Ovary (tissue), 9 donors: Measurements from ENCODE around the gene ENOX1. TPM values are rescaled to one million over a fixed set of nuclear protein-coding genes. Genes with fewer than 3 reads are reported as not detected.

ENCODE experiments used
- DNase-seq, 5 donors: peaks; one replicate each; pipeline ENCODE4 v3.0.0-alpha.2; 2019 to 2020
- H3K27ac ChIP-seq, 2 donors: fragments of 200-600 bp; one replicate each; pipeline versions ENCODE4 v1.5.1 to v1.8.0; 2019 to 2022
- H3K27me3 ChIP-seq: fragments of 200-600 bp; one replicate; pipeline ENCODE4 v1.8.0; 2022
- H3K36me3 ChIP-seq: fragments of 200-600 bp; sonication (generic); one replicate; pipeline ENCODE4 v1.5.1; 2019
- H3K4me1 ChIP-seq: one replicate; pipeline ENCODE4 v1.8.1; 2013; ENCODE audit warnings: mild to moderate bottlenecking, moderate library complexity; ENCODE audit not compliant: insufficient read depth
- H3K4me3 ChIP-seq: fragments of 200-600 bp; sonication (generic); one replicate; pipeline ENCODE4 v1.5.1; 2017
- H3K9me3 ChIP-seq, 2 donors: fragments of 200-600 bp in 1 of 2; sonication (generic) in 1 of 2; one replicate each; pipeline versions ENCODE4 v1.5.1 to v1.8.1; 2013 to 2019; ENCODE audit warnings: mild to moderate bottlenecking in 1 of 2, moderate library complexity in 1 of 2
- CTCF ChIP-seq, 3 donors: fragments of 450-650 bp in 2 of 3; fragments of 200-600 bp in 1 of 3; IDR thresholded peaks; one replicate each; pipeline versions ENCODE4 v1.5.1 to v1.8.0; 2016 to 2022; ENCODE audit warnings: antibody characterized with exemption in 3 of 3, mild to moderate bottlenecking in 1 of 3
- EP300 ChIP-seq: sonication (generic); formaldehyde crosslinking; IDR thresholded peaks from one replicate; pipeline ENCODE4 v1.6.1; 2017; ENCODE audit warnings: antibody characterized with exemption
- POLR2A ChIP-seq: fragments of 450-650 bp; IDR thresholded peaks from one replicate; pipeline ENCODE4 v1.6.1; 2017; ENCODE audit warnings: antibody characterized with exemption, mild to moderate bottlenecking, moderate library complexity
- WGBS, 3 donors: extraction: QIAGEN DNeasy Blood & Tissue Kit in 1 of 3; methylation state at CpG; one replicate each; pipeline versions ENCODE4 v1.1.5 to v1.1.7; 2013 to 2017; 5-methylcytosine and 5-hydroxymethylcytosine counted together
- intact Hi-C, 4 donors: fragments of 100-400 bp; cut with DNase I; formaldehyde crosslinking; loops; one replicate each; pipeline versions ENCODE4 v1.11.0 to v1.15.1; 2022 to 2023
- polyA plus RNA-seq, 2 donors: library from polyadenylated mRNA; stranded (reverse); fragments of 200-250 nt in 1 of 2; fragments of 350-450 nt in 1 of 2; fragmentation: Illumina TruSeq in 1 of 2; extraction: RNeasy Lipid Tissue Mini Kit (QIAGEN cat#74804) in 1 of 2; gene quantifications; one replicate each; pipeline ENCODE4 v1.2.3, GENCODE V29; 2013 to 2014
- total RNA-seq, 7 donors: library from RNA; depleted of rRNA in 2 of 7; stranded (reverse); fragments of >200 nt in 2 of 7; fragmentation: NEBNext Ultra II Directional in 3 of 7; extraction: Animal tissue kit (Norgen Biotek cat#: 25700) in 3 of 7; gene quantifications; one replicate each; pipeline versions ENCODE4 v1.1.0 to v1.2.4, GENCODE V29; 2016 to 2023
- donor health status: DM: no; HTN: no; CAD: no; lungs with moderate emphysema.
- donor health status: DM: no; HTN: no; CAD: no.
- donor health status: Bipolar disorder and iron deficiency.
- donor health status: DM: yes; HTN: yes; CAD: no.
- donor health status: DM: no; HTN: no; CAD: no.
- donor health status: DM: yes; HTN: yes; CAD: no.

The ENOX1 gene
- total and polyA plus RNA-seq, 9 donors: 3.6 to 17.5 (median 7.8) TPM

GRCh38 chr13:43305416-43305815 is 481.4 kb downstream of the ENOX1 start:
- DNase-seq: no peak
- no peak for TF ChIP-seq CTCF (IDR thresholded peaks at IDR 0.05)
- no peaks in the 10 kb centered on the region for H3K27me3 ChIP-seq
- no peak overlapping the region for H3K4me3 ChIP-seq
- no peaks in the 10 kb centered on the region for H3K36me3 ChIP-seq
- 45 to 60% (median 49%) methylated on average over 4 of the region's 4 CpGs for WGBS, 3 donors
- peaks cover 13% of the 10 kb centered on the region for H3K4me1 ChIP-seq
- no peaks in the 10 kb centered on the region for H3K9me3 ChIP-seq
- intact Hi-C loops: loop anchor here in 2 of 4 donors (10.0 kb wide), 1 partner anchor 479 kb away; the partner anchor contains the start of gene ENOX1 (in 2 of the 2)
- no peak overlapping the region for H3K27ac ChIP-seq

GRCh38 chr13:43304945-43305344 is 481.8 kb downstream of the ENOX1 start:
- intact Hi-C loops: loop anchor here in 2 of 4 donors (10.0 kb wide), 1 partner anchor 480 kb away; the partner anchor contains the start of gene ENOX1 (in 2 of the 2)
- H3K36me3 ChIP-seq: no peaks in the 10 kb centered on the region
- H3K4me3 ChIP-seq: no peak overlapping the region
- no peak overlapping the region for H3K27ac ChIP-seq
- TF ChIP-seq EP300: no peak
- no peak for TF ChIP-seq POLR2A
- TF ChIP-seq CTCF (IDR thresholded peaks at IDR 0.05): no peak
- no peaks in the 10 kb centered on the region for H3K27me3 ChIP-seq
- no peak for DNase-seq
- H3K9me3 ChIP-seq: no peaks in the 10 kb centered on the region
- H3K4me1 ChIP-seq: peaks cover 13% of the 10 kb centered on the region
- WGBS, 3 donors: 47 to 50% (median 49%) methylated on average over 2 of the region's 2 CpGs

- 91 to 98% (median 96%) methylated on average over 2 of the region's 2 CpGs for WGBS, 3 donors
- Histone ChIP-seq H3K4me3 (no peak overlapping the region), H3K36me3 (no peaks in the 10 kb centered on the region), H3K27ac (no peak overlapping the region), H3K4me1 (peaks cover 13% of the 10 kb centered on the region), H3K27me3 (no peaks in the 10 kb centered on the region), H3K9me3 (no peaks in the 10 kb centered on the region)
- intact Hi-C loops: loop anchor here in 2 of 4 donors (10.0 kb wide), 1 partner anchor 480 kb away; the partner anchor contains the start of gene ENOX1 (in 2 of the 2)
- no peak for TF ChIP-seq POLR2A
- TF ChIP-seq EP300: no peak
- TF ChIP-seq CTCF (IDR thresholded peaks at IDR 0.05): no peak
- DNase-seq: no peak
Observed at GRCh38 chr13:43304449-43304848, 482.3 kb downstream of the ENOX1 start.

- Histone ChIP-seq H3K4me1 (peaks cover 13% of the 10 kb centered on the region), H3K27ac (peak overlapping the region in 1 of 2 donors; percentile 32), H3K4me3 (no peak overlapping the region), H3K36me3 (no peaks in the 10 kb centered on the region), H3K27me3 (no peaks in the 10 kb centered on the region), H3K9me3 (no peaks in the 10 kb centered on the region)
- WGBS, 3 donors: 8 to 11% (median 8%) methylated on average over 5 of the region's 5 CpGs
- TF ChIP-seq POLR2A: no peak
- TF ChIP-seq EP300: no peak
- peak in 1 of 3 donors; percentile 26 for TF ChIP-seq CTCF (IDR thresholded peaks at IDR 0.05)
- intact Hi-C loops: loop anchor here in 2 of 4 donors (10.0 kb wide), 1 partner anchor 482 kb away; the partner anchor contains the start of gene ENOX1 (in 2 of the 2)
- peak; percentile 41 to 74 (median 58) for DNase-seq
Observed at GRCh38 chr13:43303033-43303729, 483.6 kb downstream of the ENOX1 start.
